Fibroblast of the conjunctiva (primary cell): ENCODE data around the gene SPIRE2.
"Not testable (repeated sequence)": the region's sequence is repeated elsewhere in the genome, so short reads cannot be mapped to it uniquely, and the experiment has no call there.

Source experiments
- DNase-seq: peaks from one replicate; pipeline ENCODE4 v3.0.0-alpha.2; 2010; ENCODE audit warnings: low read depth

SPIRE2 gene

DNA sequence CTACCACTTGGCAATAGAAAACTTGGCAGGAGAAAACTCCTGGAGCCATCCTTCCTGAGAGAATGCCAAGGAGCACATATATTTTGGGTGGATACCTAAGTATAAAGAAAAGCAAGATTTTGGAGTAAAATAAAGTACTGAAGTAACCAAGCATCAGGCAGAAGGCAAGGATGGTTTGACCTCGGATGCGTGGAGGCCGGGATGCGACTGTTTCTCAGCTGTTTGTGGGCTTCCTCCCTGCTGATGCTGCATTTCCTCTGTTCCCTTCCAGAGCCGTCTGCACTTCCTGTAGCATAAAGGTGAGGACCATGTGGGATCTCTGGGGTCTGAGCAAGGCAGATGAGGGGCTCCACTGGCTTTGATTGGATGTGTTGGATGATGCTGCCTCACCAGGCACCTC lies 39.6 kb downstream of the SPIRE2 start:
- DNase-seq, result no peak

DNA sequence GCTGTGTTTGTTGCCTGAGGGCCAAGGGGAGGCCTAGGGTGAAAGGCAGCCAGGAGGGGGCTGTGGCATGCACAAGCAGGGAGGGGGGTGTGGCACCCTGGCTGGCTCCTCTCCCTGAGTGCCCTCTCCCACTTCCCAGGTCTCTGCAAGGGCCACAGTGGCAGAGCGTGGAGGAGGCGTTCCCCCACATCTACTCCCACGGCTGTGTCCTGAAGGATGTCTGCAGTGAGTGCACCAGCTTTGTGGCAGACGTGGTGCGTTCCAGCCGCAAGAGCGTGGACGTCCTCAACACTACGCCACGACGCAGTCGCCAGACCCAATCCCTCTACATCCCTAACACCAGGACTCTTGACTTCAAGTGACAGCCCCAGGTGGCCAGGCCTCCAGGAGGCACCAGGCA lies 41.6 kb downstream of the SPIRE2 start:
- no peak for DNase-seq

DNA sequence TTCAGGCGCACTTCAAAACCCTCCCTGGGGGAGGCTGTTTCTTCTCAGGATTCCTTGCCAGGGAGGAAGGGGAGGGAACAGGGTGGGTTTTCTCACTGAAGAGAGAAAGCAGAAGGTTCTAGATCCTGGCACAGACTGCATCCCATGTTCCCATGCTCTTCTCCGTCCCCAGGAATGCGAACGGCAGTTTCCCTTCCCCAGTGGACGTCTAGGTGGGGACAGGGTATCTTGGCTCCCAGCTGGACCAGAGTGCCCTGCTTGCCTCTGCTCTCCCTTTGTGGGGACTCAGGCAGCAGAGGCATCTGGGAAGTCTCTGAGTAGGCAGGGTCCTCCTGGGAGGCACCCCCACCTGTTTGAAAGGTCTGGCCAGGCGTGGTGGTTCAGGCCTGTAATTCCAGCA lies 42.2 kb downstream of the SPIRE2 start:
- DNase-seq, result no peak

GRCh38 chr16:89871895-89872294 lies 43.6 kb downstream of the SPIRE2 start:
- no peak for DNase-seq

- peak; percentile 74 for DNase-seq
These were observed 45.1 kb downstream of the SPIRE2 start, which contains the start of gene TCF25 for GRCh38 chr16:89873109-89873971. TCF25 (plus strand) TSS chr16:89873592; CDS start chr16:89873668, 76 bp downstream.

DNA sequence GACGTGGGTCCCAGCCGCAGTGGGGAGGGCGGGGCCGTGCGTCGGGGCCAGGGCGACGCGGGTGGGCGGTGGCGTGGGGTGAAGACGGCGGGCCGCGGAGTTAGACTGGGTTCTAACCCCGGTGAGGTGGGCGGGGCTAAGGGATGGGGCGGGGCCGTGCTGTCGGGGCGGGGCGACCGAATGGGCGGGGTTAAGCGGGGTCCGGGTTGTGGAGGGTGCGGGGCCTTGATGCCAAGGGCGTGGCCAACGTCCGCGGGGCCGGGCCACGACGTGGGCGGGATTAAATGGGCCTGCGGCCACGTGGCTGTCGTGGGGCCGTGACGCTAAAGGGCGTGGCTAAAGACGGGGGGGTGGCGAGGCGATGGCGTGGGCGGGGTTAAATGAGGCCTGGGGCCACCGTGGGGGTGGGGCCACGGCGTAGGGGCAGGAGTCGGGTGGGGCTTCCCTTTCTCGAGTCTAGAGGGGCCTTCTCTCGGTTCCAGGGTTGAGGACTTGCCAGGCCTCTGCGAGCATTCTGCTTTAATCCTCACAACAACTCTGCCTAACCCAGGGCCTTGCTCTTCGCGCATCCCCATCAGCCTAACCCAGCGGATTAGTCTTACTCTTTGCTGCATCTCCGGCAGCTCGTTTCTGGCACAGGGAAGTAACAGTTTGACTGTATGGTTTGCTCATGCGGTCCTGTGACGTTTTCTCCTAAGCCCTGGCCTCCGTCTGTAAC lies 45.9 kb downstream of the SPIRE2 start:
- peak; percentile 95 for DNase-seq

- DNase-seq, result not testable (repeated sequence)
These were observed 50.8 kb downstream of the SPIRE2 start for GRCh38 chr16:89879123-89879522.

DNA sequence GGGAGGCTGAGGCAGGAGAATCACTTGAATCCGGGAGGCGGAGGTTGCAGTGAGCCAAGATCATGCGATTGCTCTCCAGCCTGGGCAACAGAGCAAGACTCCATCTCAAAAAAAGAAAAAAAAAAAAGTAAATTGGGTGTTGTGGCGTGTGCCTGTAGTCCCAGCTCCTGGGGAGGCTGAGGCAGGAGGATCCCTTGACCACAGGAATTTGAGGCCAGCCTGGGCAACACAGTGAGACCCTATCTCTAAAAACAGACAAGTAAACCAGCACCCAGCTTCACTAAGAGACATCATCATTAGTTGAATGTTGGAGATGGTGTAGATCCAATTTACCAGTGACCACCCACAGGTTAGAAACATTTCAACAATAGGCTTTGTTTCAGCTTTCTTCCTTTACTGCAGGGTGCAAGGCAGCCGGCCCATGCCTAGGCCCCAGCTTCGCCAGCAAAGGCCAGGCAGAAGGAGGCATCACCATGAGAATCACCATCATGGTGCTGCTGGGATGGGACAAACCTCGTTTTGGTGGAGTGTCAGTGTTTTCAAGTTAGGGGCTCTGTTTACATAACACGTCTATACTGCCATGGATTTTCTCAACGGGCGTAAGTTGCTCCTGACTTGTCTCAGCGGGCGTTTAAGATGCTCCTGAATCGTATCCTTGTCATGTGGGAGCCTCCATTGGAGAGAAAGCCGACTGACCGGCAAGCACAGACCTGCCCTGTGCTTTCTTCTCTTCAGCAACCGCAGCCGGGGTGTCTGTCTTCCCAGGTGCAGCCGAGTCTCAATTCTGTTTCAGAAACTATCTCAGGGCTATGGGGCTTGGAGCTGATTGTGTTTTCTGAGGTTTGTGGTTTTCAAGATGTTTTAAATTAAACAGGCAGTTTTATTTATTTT lies 52.4 kb downstream of the SPIRE2 start:
- no peak for DNase-seq

DNA sequence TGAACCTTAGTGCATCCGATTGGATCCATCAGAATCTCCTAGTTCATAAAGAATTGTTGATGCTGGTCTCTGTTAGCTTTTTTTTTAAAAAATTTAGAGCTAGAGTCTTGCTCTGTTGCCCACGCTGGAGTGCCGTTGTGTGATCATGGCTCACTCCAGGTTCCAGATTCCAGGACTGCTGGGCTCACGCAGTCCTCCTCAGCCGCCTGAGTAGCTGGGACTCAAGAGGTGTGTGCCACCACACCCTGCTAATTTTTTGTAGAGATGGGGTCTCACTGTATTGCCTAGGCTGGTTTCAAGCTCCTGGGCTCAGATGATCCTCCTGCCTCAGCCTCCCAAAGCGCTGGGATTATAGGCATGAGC lies 53.1 kb downstream of the SPIRE2 start:
- no peak for DNase-seq

- no peak for DNase-seq
These were observed 55.2 kb downstream of the SPIRE2 start for GRCh38 chr16:89883346-89884040.

GRCh38 chr16:89884041-89884421 lies 55.8 kb downstream of the SPIRE2 start:
- DNase-seq, result no peak

DNA sequence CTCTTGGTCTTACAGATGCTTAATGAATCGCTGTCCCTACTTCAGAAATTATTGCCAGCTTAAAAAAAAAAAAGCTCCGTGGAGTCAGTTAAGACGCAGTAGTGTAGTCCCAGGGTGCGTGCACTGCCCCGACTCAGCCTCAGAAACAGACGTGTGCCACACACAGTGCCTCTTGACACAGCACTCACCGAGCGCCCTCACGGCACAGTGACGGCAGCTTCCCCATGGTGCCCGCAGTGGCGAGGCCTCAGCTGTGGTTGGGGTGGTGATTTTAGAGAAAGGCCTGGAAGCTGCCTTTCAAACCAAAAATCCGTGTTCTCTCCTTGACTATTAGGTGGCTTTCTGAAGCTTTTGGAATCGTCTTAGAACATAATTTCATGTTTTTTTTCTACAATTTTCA lies 59.0 kb downstream of the SPIRE2 start:
- DNase-seq, result no peak

- no peak for DNase-seq
These were observed 61.9 kb downstream of the SPIRE2 start for GRCh38 chr16:89890200-89890599.

DNA sequence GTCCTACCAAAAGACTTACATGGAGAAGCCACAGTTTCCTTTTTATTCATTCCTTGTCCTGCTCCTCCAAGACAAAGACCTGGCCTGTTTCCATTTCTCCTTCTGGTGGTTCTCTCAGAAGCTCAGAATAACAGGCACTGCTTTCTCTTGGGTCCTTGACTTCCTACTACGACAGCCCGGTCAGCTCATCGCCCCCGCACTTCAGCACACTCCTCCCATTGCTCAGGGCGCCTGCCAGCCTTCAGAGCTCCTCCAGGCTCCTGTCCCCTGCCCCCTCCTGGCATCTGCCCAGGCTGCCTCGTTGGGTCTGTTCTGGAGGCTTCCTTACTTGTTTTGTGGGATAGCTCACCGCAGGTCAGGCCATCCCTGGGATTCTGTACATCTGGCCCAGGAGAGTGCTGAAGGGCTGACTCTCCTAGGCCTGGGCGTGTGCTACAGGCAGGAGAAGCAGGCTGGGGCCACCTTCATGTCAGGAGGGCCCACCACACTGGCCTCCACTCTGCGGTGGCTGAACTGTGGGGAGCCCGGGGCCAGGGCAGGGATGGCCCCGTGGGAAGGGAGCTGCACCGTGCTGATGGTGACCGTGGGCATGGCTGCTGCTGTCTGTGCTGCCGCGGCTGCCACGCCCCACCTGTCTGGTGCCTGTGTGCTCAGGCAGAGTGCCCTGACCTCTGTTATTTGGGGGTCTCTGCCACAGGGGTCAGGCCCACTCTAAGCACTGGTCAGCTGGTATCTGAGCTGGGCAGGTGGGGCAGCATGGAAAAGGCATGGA lies 62.8 kb downstream of the SPIRE2 start:
- no peak for DNase-seq

DNA sequence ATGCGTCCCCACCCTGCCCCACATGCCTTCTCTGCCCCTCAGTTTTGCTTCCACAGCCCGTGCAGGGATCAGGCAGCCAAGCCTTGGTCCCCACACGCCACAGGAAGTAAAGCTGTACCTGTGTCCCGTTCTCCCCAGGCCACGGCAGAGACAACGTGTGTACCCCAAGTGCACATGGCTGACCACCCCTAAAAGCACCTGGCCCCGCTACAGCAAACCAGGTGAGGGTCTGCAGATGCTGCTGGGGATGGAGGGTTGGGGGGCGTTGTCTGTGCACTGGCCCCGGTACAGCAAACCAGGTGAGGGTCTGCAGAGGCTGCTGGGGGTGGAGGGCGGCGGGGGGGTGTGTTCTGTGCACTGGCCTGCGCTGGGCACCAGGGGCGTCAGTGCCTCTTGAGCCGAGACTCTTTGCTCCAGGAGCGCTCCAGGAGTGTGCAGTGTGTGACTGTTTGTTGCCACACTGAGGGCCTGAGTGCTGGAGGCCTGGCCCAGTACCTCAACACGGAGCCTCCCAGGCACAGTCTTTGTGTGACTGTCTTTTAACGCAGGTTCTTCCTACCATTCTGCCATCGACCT lies 63.9 kb downstream of the SPIRE2 start:
- DNase-seq, result no peak

DNA sequence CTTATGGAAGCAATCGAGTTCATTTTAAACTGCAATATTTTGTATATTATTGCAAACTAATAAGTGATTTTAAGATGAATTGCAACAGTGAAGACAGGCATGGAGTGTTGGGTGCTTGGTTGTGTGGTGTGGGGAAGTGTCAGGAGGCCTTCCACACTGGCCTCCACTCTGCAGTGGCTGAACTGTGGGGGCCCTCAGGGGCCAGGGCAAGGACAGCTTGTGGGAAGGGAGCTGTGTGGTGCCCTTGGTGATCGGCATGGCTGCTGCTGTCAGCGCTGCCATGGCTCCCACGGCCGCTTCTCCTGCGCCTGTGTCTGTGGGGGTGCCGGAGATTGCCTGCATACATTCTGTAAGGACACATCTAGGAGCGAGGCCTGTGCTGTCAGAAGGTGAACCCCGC lies 64.4 kb downstream of the SPIRE2 start:
- no peak for DNase-seq

GRCh38 chr16:89893642-89894548 lies 65.6 kb downstream of the SPIRE2 start:
- no peak for DNase-seq

- no peak for DNase-seq
These were observed 67.4 kb downstream of the SPIRE2 start for GRCh38 chr16:89895482-89896250.

DNA sequence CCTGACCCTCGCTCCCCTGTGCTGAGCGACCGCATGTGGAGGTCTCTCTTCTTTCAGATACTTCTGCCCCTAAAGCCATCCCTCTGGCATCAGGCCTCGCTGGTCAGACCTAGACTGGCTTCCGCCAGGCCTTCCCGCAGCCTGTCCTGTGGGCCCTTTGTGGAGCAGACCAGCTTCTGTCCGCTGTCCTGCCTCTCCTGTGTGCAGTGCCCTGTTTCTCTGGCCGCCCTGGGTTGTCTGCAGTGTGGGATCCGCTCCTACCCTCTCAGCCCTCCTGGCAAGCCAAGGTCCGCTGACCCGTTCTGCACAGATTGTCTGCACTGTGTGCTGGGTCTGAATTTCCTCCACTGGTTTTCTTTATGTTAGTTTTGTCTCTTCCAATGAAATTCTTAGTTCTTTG lies 68.9 kb downstream of the SPIRE2 start:
- no peak for DNase-seq
